NCI-H345 (cell line): ENCODE measurements around the gene TANC1.
A peak's percentile ranks its signal among the peaks of the same experiment; 100 is the strongest.

Source experiments
- DNase-seq: peaks from one replicate; lab custom pipeline; 2025; lab: John Stamatoyannopoulos, UW

The TANC1 gene

DNA sequence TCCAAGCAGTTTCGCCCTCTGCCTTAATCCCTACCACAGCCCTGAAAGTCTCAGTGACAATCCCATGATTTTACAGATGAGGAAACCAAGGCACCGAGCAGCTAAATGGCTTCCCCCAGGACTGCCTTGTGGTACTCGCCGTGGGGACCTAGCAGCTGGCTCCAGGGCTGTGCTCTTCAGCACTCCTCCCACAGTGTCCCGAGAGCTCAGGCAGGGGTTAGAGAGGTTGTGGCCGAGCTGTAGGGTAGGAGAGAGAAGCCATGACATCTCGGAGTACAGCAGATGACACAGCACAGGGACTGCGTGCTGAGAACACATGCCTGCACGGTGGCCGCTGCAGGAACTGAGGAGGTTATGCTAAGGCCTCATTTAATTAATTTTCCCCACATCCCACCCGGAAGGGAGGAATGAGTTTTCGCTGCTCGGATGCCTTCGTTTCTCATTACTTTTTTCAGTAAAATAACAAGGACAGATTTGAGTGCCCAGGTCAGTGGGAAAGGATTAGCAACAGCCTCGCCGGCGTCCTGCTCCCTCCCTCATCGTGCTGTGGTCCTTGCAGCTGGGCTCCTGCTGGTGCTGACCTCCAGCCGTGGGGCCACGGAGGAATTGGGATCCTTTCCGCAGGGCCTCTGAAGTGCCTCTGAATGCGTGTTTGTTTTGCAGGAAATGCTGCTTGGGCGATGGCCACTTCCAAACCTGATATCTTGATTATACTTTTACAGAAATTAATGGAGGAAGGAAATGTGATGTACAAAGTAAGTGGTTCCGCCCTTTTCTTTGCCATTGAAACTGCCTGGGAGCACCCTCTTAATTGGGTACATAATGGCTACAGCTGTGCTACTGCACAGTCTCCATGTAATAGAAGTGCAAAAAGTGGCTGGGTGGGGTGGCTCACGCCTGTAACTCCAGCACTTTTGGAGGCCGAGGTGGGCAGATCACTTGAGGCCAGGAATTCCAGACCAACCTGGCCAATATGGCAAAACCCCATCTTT lies 256.9 kb downstream of the TANC1 start:
- DNase-seq = no peak

DNA sequence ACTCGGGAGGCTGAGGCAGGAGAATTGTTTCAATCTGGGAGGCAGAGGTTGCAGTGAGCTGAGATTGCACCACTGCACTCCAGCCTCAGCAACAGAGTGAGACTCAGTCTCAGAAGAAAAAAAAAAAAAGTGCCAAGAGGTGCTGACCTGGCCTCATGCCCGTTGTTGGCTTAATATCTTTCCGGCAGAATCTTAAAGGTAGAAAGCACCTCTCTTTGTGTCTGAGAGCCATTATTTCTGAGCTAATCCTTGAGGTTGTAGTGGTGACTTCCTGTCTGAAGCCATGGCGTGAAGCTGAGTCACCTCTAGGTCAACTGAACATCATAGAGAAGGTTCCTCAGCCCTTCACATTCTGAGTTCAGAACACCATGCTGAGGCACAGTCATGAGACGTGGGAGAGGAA lies 257.6 kb downstream of the TANC1 start:
- no peak for DNase-seq

DNA sequence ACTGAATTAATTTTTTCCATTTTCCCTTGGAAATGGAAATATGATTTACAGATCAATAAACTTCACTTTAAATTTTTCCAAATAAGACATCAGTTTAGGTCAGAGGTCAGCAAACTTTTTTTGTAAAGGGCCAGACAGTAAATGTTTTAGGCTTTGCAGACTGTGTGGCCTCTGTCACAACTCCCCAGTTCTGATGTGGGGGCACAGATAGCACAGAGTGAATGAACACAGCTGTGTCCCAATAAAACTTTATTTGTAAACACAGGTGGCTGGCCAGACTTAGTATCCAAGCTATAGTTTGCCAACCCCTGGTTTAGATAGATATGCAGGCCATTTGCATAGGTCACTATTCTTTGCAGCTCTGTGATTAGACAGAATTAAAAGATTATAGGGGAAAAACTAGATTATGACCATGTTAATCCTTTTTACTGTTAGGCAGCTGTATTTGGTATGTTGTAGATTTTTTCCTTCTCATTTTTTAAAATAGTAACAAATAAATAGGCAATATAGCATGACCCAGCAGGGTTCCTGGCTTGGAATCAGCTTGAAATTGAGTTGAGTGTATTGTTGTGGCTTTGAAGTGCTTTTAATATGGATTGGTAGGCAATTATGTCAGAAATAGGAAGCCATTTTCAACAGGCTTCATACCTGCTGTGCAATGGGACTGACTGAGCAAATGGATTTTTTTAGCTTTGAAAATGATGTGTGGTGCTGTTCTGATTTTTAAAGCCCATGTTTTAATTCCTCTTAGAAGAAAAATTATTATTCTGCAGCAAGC lies 258.4 kb downstream of the TANC1 start:
- DNase-seq = peak; percentile 27

DNA sequence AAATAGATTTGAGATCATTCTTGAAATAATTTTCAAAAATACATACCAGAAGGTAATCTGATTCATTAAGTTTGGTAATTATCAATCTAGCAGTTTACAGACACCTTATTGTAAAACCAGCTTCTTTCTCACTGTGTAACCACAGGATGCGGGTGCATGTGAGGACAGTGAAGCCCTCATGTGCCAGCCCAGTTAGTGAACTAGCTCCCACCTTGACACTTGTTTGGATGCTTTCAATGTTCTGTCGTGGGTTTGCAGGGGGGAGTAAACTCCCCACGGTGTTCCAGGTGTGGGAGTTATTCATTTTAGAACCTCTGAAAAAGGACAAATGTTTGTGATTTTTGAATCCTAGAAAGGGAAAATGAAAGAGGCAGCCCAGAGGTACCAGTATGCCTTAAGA lies 259.0 kb downstream of the TANC1 start:
- no peak for DNase-seq

DNA sequence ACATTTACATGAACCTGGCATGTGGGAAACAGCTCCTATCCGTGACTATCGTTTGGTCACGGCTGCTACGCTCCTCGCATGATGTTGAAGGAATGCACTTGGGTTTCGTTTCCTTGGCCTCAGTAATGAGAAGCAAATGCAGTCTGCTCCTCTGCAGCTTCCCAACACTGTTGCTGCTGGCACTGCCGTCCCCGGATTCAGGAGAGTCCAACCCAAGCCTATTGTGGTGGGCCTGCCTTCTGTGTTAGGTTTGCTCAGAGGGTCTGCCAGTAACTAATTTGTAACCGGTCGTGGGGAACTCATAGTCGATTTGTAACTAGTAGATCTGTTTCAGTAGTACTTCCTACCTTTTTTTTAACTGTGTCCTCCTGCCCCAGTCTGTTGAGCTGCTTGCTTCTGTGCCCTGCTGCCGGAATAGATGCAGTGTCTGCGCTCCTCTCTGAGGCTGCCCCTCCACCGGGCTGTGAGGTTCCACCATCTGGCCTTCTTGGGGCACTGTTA lies 259.7 kb downstream of the TANC1 start:
- no peak for DNase-seq

DNA sequence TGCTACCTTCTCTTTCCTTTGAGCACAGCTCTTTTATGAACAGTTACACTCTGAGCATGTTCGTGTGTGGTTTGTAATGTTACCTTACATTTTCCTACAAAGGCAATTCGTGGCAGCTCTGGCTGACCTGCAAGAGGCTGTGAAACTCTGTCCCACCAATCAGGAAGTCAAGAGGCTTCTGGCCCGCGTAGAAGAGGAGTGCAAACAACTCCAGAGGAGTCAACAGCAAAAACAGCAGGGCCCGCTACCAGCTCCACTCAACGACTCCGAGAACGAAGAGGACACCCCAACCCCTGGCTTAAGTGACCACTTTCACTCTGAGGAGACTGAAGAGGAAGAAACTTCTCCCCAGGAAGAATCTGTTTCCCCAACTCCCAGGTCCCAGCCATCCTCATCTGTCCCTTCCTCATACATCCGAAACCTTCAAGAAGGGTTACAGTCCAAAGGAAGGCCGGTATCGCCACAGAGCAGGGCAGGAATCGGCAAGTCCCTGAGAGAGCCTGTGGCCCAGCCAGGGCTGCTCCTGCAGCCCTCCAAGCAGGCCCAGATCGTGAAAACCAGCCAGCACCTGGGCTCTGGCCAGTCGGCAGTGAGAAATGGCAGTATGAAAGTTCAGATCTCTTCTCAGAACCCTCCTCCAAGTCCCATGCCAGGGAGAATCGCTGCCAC lies 261.2 kb downstream of the TANC1 start:
- DNase-seq = no peak

DNA sequence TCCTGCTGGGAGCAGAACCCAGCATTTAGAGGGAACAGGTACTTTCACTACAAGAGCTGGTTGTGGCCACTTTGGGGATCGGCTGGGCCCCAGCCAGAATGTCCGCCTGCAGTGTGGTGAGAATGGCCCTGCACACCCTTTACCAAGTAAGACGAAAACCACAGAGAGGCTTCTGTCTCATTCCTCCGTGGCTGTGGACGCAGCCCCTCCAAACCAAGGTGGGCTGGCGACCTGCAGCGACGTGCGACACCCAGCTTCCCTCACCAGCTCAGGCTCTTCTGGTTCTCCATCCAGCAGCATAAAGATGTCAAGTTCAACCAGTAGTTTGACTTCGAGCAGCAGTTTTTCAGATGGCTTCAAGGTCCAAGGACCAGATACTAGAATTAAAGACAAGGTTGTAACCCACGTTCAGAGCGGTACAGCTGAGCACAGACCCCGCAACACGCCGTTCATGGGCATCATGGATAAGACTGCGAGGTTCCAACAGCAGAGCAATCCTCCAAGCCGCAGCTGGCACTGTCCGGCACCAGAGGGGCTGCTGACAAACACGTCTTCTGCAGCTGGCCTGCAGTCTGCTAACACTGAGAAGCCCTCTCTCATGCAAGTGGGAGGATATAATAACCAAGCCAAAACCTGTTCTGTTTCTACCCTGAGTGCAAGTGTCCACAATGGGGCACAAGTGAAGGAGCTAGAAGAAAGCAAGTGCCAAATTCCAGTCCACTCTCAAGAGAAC lies 261.9 kb downstream of the TANC1 start:
- DNase-seq = no peak

DNA sequence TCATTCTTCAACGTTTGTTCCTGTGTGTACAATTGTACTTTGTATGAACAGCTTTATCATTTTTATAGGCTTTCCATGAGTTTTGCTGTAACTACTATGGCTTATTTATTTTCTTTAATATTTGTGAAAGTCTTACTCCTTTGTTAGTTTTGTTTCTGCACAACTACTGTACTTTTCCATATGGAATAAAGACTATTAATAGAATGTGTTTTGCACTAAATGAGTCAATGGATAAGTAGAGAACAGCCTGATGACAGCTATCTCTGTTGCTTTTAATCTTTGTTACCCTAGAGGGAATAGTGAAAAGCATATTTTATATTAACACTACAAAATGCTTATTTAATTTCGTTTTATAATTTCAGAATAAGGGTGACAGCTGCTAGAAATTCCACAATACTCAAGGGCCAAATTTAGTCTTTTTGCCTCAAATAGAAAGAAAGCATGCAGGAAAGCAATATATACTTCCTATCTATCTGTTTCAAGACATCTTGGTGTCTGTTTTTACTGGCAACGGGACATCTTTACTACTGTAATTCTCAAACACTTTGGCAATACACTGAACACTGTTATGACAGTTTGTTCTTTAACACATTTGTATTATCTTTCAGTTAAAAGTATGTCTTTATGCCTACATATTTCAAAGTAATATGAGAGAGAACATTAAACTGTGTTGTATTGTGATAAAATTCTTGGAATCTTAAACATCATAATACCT lies 264.2 kb downstream of the TANC1 start:
- no peak for DNase-seq

DNA sequence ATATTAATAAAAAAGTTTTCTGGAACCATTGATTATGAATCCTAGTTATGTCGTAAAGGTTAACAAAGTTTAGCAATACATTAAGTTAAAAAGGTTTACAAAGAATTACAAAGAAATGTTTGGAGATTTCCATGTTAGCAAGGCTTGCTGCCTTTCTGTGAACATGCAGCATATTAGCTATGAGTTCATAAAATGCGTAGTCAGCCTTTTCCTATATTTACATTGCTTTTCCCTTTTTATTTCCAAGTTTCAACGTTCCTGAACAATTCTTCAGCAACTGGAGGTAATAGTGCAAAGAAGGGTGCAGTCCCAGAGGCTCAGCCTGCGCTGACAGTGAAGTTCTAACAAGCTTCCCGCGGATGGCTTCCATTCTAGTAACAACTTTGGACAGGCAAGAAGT lies 266.4 kb downstream of the TANC1 start:
- DNase-seq = no peak

DNA sequence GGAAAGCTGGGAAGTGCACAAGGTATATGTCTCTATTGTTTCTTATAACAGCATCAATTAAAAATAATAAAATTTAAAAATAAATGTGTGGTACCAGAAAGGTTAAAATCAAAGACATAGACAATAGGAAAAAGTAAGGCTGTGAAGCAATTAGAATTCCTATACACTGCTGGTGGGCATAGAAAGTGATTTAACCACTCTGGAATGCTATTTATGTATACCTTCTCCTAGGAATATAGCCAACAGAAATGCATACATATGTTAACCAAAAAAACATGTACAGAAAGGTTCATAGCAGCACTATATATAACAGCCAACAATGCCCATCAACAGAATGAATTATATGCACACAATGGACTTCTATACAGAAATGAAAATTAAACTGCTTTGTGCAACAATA lies 275.1 kb downstream of the TANC1 start:
- no peak for DNase-seq

DNA sequence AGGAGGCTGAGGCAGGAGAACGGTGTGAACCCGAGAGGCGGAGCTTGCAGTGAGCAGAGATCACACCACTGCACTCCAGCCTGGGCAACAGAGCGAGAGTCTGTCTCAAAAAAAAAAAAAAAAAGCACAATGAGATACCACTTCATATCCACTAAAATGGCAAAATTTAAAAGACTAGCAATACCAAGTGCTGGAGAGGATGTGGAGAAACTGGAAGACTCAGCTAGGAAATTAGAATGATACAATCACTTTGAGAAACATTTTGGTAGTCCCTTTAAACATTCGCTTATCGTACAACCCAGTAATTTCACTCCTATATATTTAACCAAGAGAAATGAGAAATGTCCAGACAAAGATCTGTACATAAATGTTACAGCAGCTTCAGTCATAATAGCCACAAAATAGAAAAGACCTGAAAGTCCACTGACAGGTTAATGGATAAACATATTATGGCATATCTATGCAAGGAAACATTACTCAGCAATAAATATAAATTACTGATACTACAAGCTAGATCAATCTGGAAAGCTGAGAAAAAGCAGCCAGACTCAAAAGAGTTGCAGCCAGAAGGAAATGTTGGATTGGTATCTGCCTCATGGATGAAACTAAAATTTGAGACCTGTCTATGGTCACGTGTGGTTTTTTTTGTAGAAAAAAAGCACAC lies 278.0 kb downstream of the TANC1 start:
- DNase-seq = no peak

DNA sequence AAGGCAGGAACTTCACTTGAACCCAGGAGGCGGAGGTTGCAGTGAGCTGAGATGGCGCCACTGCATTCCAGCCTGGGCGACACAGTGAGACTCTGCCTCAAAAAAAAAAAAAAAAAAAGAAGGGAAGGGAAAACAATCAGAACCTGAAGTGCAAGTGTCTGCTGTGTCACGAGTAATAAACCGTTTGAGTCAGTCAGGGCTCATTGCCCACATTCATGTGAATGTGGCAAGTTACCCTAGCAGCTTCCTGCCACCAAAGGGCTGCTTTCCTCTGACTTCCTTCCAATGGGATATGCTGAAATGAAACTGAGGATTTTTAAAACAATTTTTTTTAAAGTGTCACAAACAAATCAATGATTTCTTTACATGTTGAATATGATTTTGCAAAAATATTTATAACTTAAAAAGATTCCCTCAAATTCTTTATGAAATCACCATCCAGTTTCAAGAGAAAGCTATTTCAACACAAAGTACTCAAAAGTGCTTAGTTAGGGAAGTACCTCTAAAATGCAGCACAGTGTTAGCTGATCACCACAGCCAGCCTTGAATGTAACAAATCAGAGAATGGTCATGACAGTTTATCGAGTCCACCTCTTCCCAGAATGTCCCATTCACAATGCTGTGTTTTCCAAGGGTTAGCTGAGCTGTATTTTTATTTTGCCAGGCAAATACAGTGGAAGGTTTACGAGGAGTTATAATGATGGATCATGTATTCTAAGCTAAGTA lies 281.7 kb downstream of the TANC1 start:
- DNase-seq = peak; percentile 71

DNA sequence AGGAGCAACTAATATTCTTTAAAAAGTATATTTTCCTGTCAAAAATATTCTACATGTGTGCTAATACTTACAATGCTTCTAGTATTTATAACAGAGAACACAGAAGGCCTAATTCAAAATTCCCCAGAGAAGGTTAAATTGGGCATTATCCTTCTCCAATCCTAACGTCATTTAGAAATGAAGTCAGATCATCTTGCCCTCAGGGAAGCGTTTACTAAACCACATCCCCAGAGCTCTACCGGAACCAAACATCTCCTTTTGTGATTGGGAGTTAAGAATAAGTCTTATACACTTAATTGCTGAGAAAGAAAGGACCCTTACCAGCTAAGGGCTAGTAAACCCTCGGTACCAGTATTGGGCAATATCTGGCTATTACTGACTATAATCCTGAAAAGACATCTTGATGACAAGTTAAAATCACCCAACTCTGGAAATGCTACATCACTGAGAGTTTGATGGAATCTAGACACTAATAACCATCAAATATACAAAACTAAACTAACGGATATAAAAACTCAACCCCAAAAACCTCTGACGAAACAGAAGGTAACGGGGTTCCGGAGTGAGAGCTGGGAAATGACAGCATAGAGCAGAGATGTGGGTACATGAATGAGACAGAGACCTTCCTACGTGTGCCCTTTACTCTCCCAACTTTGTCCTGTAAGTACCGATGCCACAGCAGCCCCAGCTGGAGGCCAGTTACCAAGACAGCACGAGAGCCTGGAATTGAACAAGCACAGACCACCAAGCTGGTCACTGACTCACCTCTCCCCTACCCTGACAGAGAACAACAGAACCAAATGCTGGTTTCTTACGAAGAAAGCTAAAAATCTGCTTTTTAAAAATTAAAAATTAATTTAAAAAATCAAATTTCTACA lies 283.1 kb downstream of the TANC1 start:
- no peak for DNase-seq

DNA sequence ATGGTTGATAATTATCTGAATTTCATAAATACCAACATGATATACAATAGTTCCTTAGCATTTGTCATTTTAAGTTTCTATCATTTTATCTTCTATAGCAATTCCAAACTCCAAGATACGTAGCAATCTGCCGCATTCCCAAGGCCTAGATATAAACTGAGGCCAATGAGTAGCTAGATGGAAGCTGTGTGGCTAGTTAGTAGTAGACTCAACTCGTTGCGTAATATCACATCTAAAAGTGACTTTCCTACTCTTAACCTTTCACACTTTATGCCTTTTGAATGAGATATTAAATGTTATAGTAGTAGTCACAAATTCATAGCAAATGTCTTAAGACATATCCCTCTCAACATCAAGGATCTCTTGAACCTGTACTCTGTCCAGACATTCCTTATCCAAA lies 284.5 kb downstream of the TANC1 start:
- DNase-seq = no peak

DNA sequence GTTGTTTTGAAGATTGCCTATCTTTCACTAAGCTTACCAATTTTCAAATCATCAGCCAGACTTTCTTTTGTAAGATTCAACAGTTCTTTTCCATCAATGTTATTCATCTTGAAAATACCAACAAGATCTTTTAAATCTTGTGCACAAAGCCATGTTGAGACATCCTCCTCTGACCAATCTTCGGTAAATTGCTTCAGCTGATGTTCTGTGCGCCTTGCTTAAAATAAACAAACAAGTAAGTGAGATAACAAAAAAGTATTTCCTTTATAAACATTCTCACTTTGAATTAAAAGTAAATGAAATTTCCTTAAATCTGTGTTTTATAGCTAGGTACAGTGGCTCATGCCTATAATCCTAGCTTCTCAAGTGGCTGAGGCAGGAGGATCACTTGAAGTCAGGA lies 287.7 kb downstream of the TANC1 start:
- no peak for DNase-seq

DNA sequence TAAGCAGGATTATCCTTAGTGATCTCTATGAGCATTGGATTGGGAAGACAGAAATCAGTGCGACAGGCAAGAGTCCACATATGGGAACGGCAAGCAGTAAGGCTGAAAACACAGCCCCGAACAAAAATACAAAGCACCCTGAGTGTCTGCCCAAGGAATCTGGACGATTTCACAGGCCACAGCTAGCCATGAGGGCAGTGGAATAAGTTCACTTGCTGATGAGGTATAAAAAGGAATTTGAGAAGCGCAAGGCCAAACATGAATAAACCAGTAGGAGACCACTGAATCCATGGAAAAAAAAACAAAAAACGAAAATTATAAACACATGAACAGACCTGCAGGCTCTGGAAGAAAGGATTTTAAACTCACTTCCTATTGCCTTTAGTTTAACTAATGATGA lies 293.8 kb downstream of the TANC1 start:
- DNase-seq = no peak

DNA sequence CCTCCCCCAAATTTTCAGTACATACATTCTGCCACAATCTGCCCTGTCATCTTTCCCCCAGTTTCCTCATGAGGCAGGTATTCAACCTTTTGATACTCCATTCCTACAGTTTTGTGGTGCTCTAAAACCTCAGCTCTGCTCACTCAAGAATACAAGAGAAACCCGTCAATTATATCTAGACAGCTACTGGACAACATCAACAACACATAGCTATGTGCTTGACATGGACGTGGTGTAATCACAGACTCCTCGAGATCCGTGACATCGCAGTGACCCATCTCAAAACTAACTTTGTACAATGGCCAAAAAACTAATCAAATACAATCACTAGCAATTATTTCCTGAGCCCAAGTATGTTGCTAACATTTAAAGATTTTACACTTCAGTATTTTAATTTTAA lies 294.5 kb downstream of the TANC1 start:
- no peak for DNase-seq

DNA sequence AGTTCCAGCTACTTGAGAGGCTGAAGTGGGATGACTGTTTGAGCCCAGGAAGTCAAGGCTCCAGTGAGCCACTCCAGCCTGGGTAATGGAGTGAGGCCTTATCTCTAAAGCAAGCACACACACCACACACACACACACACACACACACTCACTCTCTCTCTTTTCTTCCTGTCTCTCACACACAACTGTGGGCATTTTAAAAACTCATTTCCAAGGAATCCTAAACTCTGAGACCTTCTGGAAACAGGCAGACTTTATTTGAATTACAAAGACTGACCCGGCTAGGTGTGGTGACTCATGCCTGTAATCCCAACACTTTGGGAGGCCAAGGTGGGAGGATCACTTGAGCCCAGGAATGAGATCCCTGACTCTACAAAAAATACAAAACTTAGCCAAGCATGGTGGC lies 296.7 kb downstream of the TANC1 start:
- no peak for DNase-seq

DNA sequence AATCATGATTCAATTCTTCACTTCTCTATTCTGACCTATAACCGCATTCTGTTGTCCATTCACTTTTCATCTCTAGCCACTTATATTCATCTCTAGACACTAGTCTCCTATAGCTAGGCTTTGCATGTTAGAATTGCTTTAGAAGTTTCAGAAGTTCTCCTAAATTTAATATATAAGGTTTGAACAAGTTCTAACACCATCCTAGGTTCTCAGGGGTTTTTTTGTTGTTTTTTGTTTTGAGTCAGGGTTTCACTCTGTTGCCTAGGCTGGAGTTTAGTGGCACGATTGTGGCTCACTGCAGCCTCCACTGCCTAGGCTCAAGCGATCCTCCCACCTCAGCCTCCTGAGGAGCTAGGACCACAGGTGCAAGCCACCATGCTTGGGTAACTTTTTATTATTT lies 298.1 kb downstream of the TANC1 start:
- no peak for DNase-seq
